Nephron (organoid): Measurements from ENCODE around the gene SNX7.

ENCODE experiments used
- H3K27ac Mint-ChIP-seq, 3 experiments: 2 replicates each; pipeline ENCODE4 v1.8.0; 2020; ENCODE audit warnings: mixed read lengths in 3 of 3, mild to moderate bottlenecking in 2 of 3, moderate library complexity in 1 of 3
- H3K27me3 Mint-ChIP-seq: 2 replicates; pipeline ENCODE4 v1.8.0; 2021; ENCODE audit warnings: low read depth, mild to moderate bottlenecking, moderate library complexity, mixed read lengths
- H3K36me3 Mint-ChIP-seq: 2 replicates; pipeline ENCODE4 v1.8.0; 2020; ENCODE audit warnings: low read depth, mixed read lengths
- H3K4me1 Mint-ChIP-seq: 2 replicates; pipeline ENCODE4 v1.8.0; 2020; ENCODE audit warnings: mixed read lengths
- H3K4me3 Mint-ChIP-seq, 3 experiments: 2 replicates each; pipeline ENCODE4 v1.8.0; 2020; ENCODE audit warnings: mild to moderate bottlenecking in 3 of 3, mixed read lengths in 3 of 3, moderate library complexity in 2 of 3
- H3K9me3 Mint-ChIP-seq: 2 replicates; pipeline ENCODE4 v1.8.0; 2020; ENCODE audit warnings: mixed read lengths
- TF ChIP-seq, protein P1 (sequence below), 3 experiments: fragments of 200-600 bp; sonication (generic); IDR thresholded peaks; one replicate each; pipeline ENCODE4 v1.5.0; 2021; ENCODE audit warnings: antibody characterized with exemption in 3 of 3; ENCODE audit not compliant: unreplicated experiment in 3 of 3

The SNX7 gene

DNA sequence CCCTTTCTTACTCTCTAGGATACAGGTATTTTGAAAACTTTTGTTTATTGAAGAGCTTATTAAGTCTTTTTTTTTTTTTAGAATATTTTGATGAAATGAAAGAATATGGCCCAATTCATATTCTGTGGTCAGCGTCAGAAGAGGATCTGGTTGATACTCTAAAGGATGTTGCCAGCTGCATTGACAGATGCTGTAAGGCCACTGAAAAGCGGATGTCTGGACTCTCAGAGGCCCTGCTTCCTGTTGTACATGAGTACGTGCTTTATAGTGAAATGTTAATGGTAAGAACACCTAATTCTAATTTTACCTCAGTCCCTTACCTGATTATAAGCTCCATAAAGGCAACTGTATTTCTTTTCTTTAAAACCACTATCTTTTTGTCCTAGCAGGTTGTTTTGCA lies 37.1 kb downstream of the SNX7 start:
- TF ChIP-seq, protein P1, sequence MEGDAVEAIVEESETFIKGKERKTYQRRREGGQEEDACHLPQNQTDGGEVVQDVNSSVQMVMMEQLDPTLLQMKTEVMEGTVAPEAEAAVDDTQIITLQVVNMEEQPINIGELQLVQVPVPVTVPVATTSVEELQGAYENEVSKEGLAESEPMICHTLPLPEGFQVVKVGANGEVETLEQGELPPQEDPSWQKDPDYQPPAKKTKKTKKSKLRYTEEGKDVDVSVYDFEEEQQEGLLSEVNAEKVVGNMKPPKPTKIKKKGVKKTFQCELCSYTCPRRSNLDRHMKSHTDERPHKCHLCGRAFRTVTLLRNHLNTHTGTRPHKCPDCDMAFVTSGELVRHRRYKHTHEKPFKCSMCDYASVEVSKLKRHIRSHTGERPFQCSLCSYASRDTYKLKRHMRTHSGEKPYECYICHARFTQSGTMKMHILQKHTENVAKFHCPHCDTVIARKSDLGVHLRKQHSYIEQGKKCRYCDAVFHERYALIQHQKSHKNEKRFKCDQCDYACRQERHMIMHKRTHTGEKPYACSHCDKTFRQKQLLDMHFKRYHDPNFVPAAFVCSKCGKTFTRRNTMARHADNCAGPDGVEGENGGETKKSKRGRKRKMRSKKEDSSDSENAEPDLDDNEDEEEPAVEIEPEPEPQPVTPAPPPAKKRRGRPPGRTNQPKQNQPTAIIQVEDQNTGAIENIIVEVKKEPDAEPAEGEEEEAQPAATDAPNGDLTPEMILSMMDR (IDR thresholded peaks at IDR 0.05; ENCODE audit: unreplicated experiment in 3 of 3) = no peak
- peaks cover 7% of the 10 kb centered on the region for H3K36me3 Mint-ChIP-seq
- no peak overlapping the region for H3K27ac Mint-ChIP-seq
- no peaks in the 10 kb centered on the region for H3K9me3 Mint-ChIP-seq
- no peak overlapping the region for H3K4me3 Mint-ChIP-seq
- H3K4me1 Mint-ChIP-seq = no peaks in the 10 kb centered on the region
- no peaks in the 10 kb centered on the region for H3K27me3 Mint-ChIP-seq

DNA sequence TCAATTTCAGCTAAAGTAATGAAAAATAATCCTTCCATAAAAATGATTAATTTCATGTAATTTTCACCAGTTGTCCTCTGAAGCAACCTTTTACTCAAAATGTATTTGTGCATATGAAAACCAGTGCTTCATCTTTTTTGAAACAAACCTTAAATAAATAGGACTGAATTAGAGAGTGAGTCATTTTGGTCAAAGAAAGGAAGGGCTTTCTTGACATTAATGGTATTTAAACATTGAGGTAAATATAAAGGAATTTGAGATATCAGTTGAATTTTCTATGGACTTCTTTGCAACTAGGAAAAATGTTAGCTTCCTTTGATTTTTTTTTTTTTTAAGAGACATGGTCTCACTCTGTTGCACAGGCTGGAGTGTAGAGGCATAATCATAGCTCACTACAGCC lies 38.7 kb downstream of the SNX7 start:
- no peaks in the 10 kb centered on the region for H3K9me3 Mint-ChIP-seq
- no peaks in the 10 kb centered on the region for H3K4me1 Mint-ChIP-seq
- peaks cover 7% of the 10 kb centered on the region for H3K36me3 Mint-ChIP-seq
- TF ChIP-seq, protein P1 (IDR thresholded peaks at IDR 0.05; ENCODE audit: unreplicated experiment in 3 of 3) = no peak
- no peak overlapping the region for H3K4me3 Mint-ChIP-seq
- no peak overlapping the region for H3K27ac Mint-ChIP-seq
- H3K27me3 Mint-ChIP-seq = no peaks in the 10 kb centered on the region

DNA sequence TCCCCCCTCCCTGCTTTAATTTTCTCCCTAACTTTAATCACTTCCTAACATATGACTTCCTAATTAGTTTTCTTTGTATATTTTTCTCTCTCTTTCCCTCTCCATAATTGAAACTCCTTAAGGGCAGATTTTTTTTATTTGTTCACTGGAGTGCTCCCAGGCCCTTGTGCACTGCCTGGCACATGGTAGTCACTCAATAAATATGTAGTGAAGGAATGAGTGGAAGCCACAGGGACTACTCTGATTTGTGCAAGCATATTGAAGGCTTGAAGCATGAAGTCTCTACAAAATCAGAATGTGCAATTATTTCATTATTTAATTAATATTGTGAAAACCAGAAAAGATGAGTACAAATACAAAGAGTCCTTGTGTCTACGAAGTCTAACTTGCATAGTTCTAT lies 41.5 kb downstream of the SNX7 start:
- H3K9me3 Mint-ChIP-seq = no peaks in the 10 kb centered on the region
- H3K4me1 Mint-ChIP-seq = peaks cover 9% of the 10 kb centered on the region
- H3K27ac Mint-ChIP-seq = no peak overlapping the region
- no peaks in the 10 kb centered on the region for H3K27me3 Mint-ChIP-seq
- TF ChIP-seq, protein P1 (IDR thresholded peaks at IDR 0.05; ENCODE audit: unreplicated experiment in 3 of 3) = no peak
- H3K36me3 Mint-ChIP-seq = peaks cover 7% of the 10 kb centered on the region
- no peak overlapping the region for H3K4me3 Mint-ChIP-seq

DNA sequence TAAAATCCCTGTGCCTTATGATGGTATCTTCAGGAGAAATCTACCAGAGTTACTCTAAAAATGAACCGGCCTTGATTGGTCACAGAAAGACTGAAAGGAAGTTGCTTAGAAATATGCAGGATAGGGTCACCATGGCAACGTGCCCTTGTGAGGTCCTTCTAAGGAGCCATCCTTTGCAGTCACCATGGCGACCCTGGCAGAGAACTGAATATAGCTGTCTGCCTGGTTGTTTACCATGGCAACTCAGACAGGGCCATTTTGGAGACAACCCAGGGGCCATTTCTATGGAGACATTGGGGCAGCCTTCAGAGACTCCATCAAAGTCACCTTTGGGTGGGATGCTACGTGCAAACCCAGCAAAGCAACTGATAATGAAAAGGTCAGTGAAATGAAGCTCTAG lies 43.0 kb downstream of the SNX7 start:
- Mint-ChIP-seq H3K27ac (no peak overlapping the region), H3K36me3 (peaks cover 7% of the 10 kb centered on the region), H3K27me3 (no peaks in the 10 kb centered on the region), H3K4me3 (no peak overlapping the region), H3K4me1 (peaks cover 9% of the 10 kb centered on the region), H3K9me3 (no peaks in the 10 kb centered on the region)
- TF ChIP-seq, protein P1 (IDR thresholded peaks at IDR 0.05; ENCODE audit: unreplicated experiment in 3 of 3) = no peak

DNA sequence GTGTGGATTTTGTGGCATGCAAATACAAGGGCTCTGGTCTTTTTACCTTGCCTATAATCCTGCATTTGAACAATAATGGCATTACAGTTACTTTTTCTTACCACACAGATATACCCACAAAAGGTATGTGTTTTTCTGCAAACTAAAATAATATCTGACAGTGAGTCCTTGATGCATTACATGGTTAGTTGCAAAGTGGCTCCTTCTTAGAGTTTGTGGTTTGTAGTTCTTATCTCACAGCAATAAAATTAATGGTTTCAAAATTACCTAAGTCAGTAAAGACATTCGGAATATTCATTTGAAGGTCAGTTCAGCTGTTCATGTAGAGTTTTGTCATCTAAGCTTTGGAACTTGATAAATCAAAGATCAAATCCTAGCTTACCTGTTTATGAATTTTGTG lies 43.5 kb downstream of the SNX7 start:
- TF ChIP-seq, protein P1 (IDR thresholded peaks at IDR 0.05; ENCODE audit: unreplicated experiment in 3 of 3) = no peak
- H3K4me1 Mint-ChIP-seq = peaks cover 9% of the 10 kb centered on the region
- peaks cover 3% of the 10 kb centered on the region for H3K36me3 Mint-ChIP-seq
- no peaks in the 10 kb centered on the region for H3K9me3 Mint-ChIP-seq
- no peak overlapping the region for H3K4me3 Mint-ChIP-seq
- no peak overlapping the region for H3K27ac Mint-ChIP-seq
- no peaks in the 10 kb centered on the region for H3K27me3 Mint-ChIP-seq

DNA sequence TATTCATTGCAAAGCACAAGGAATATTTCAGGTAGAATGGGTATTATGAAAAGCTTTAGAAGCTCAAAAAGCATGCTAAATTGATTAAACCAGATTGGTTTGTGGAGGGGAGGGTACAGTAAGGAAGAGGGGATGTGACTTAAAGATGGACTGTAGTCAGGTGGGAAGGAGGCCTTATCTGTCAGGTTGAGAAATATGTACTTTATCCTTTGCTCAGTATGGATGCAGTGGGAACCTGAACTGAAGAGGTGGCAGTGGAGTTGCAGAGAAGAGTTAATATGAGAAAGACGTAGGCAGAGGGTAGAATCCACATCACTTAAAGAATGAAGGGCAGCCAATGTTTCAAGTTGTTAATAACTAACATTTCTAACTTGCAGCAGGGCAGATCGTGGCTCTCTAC lies 44.1 kb downstream of the SNX7 start:
- H3K36me3 Mint-ChIP-seq = peaks cover 7% of the 10 kb centered on the region
- H3K4me3 Mint-ChIP-seq = no peak overlapping the region
- TF ChIP-seq, protein P1 (IDR thresholded peaks at IDR 0.05; ENCODE audit: unreplicated experiment in 3 of 3) = no peak
- peak overlapping the region in 2 of 3 experiments; percentile 11 to 37 for H3K27ac Mint-ChIP-seq
- peaks cover 9% of the 10 kb centered on the region for H3K4me1 Mint-ChIP-seq
- H3K27me3 Mint-ChIP-seq = no peaks in the 10 kb centered on the region
- H3K9me3 Mint-ChIP-seq = no peaks in the 10 kb centered on the region
